ENCODE measurements around the gene MTIF2.
"Not testable (repeated sequence)": the region's sequence is repeated elsewhere in the genome, so short reads cannot be mapped to it uniquely, and the experiment has no call there.

The MTIF2 gene

DNA sequence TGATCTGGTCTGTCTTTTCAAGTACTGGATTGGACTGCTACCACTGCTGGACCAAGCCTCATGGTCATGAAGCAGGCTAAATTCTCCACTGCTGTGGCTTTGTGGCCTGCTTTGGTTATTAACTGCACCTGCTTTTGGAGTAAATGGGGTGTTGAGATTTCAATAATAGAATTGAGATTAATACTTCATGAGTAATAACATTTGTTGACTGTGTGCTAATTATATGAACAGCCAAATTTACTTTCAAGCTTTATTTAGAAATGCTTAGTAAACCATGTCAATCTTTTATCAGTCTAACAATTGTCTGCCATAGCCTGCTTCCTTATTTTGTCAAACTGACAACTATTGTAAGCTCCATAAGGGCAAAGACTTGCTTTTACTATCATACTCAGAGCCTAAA, 27.4 kb upstream of the MTIF2 start:
- no peak for TF ChIP-seq CTCF (conservative IDR thresholded peaks at IDR 0.05; ENCODE audit: control insufficient read depth, insufficient read depth, low read depth, low read length)
- no peak for DNase-seq (ENCODE audit: low read depth)
- H3K4me3 ChIP-seq (ENCODE audit: control insufficient read depth, low read depth, low read length): no peak overlapping the region

- no peak overlapping the region for H3K4me3 ChIP-seq (ENCODE audit: control insufficient read depth, low read depth, low read length)
- no peak for TF ChIP-seq CTCF (conservative IDR thresholded peaks at IDR 0.05; ENCODE audit: control insufficient read depth, insufficient read depth, low read depth, low read length)
- DNase-seq (ENCODE audit: low read depth): no peak
These were observed 14.1 kb upstream of the MTIF2 start for GRCh38 chr2:55283083-55283482.

GRCh38 chr2:55282110-55282917, 13.3 kb upstream of the MTIF2 start:
- peak; percentile 83 for DNase-seq (ENCODE audit: low read depth)
- peak overlapping the region; percentile 80 for H3K4me3 ChIP-seq (ENCODE audit: control insufficient read depth, low read depth, low read length)
- no peak for TF ChIP-seq CTCF (conservative IDR thresholded peaks at IDR 0.05; ENCODE audit: control insufficient read depth, insufficient read depth, low read depth, low read length)

GRCh38 chr2:55280851-55281546, 12.0 kb upstream of the MTIF2 start:
- H3K4me3 ChIP-seq (ENCODE audit: control insufficient read depth, low read depth, low read length); DNase-seq (ENCODE audit: low read depth): not testable (repeated sequence)

DNA sequence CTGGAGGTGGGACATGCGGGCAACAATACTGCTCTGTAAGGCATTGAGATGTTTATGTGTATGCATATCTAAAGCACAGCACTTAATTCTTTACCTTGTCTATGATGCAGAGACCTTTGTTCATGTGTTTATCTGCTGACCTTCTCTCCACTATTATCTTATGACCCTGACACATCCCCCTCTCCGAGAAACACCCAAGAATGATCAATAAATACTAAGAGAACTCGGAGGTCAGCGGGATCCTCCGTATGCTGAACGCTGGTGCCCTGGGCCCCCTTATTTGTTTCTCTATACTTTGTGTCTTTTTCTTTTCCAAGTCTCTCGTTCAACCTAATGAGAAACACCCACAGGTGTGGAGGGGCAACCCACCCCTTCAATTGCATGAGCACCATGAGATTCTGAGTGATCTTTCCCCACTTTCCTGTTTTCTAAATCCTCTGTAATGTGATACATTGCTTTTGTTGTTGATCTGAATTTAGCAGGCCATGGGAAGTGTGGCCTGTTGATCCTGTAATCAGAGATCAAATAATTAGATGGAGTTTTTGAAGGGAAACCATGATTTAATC, 10.9 kb upstream of the MTIF2 start:
- not testable (repeated sequence) for DNase-seq (ENCODE audit: low read depth); H3K4me3 ChIP-seq (ENCODE audit: control insufficient read depth, low read depth, low read length)

DNA sequence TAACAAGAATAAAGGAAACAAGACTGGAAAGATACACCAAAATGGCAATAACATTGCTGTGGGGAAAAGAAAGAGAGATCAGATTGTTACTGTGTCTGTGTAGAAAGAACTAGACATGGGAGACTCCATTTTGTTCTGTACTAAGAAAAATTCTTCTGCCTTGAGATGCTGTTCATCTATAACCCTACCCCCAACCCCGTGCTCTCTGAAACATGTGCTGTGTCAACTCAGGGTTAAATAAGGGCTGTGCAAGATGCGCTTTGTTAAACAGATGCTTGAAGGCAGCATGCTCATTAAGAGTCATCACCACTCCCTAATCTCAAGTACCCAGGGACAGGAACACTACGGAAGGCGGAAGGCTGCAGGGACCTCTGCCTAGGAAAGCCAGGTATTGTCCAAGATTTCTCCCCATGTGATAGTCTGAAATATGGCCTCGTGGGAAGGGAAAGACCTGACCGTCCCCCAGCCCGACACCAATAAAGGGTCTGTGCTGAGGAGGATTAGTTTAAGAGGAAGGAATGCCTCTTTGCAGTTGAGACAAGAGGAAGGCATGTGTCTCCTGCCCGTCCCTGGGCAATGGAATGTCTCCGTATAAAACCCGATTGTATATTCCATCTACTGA, 10.3 kb upstream of the MTIF2 start:
- DNase-seq (ENCODE audit: low read depth); H3K4me3 ChIP-seq (ENCODE audit: control insufficient read depth, low read depth, low read length): not testable (repeated sequence)

DNA sequence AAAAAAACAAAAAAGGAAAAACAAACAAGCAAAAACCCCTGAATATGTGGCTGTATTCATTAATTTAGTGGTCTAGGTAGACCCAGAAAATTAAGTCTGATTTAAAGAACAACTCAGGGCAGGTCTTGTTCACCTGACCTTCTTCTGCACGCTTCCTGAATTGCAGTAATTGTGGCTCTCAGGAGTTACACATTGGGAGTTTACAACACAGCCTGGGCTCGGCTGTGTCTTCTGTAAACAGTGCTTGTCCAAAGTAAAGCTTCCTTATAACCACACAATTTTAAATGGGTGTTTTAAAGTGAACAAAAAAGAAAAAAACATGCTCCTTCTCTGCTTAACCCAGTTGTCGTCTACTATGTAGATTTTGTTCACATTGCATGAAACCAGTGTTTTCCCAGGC, 8.3 kb upstream of the MTIF2 start:
- no peak overlapping the region for H3K4me3 ChIP-seq (ENCODE audit: control insufficient read depth, low read depth, low read length)
- TF ChIP-seq CTCF (conservative IDR thresholded peaks at IDR 0.05; ENCODE audit: control insufficient read depth, insufficient read depth, low read depth, low read length): no peak
- no peak for DNase-seq (ENCODE audit: low read depth)

DNA sequence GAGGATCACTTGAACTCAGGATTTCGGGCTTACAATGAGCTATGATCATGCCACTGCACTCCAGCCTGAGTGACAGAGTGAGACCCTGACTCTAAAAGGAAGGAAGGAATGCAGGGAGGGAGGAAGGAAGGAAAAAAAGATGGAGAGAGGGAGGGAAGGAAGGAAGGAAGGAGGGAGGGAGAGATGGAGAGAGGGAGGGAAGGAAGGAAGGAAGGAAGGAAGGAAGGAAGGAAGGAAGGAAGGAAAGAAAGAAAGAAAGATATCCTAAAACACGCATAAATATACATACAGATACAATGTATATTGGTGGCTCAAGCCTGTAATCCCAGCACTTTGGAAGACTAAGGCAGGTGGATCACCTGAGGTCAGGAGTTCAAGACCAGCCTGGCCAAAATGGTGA, 5.3 kb upstream of the MTIF2 start:
- not testable (repeated sequence) for DNase-seq (ENCODE audit: low read depth)

More for the DNA sequence above, 5.3 kb upstream of the MTIF2 start:
- not testable (repeated sequence) for H3K4me3 ChIP-seq (ENCODE audit: control insufficient read depth, low read depth, low read length)
